HepG2 (cell line): Measurements from ENCODE around the gene DIABLO. TPM values are rescaled to one million over a fixed set of nuclear protein-coding genes. Genes with fewer than 3 reads are reported as not detected.

Experiments used
- ATAC-seq: fragments of 200-7000 bp; cut with Tn5 transposase; 3 replicates; pipeline ENCODE4 v1.9.1; 2020; ENCODE audit warnings: mild to moderate bottlenecking, moderate library complexity
- BruUV-seq: library from RNA; stranded (reverse); fragments of 400-500 nt; replicated peaks from 2 replicates; lab custom pipeline; 2021; lab: Mats Ljungman, UMichigan
- CTCF ChIA-PET: fragments of 300-600 bp; formaldehyde crosslinking; extraction: SDS; loops from one replicate; lab custom pipeline; 2021; ENCODE audit warnings: low total read pairs, inconsistent platforms, low intra/inter-chr PET ratio; lab: Yijun Ruan, JAX
- POLR2A ChIA-PET: fragments of 350-600 bp; sonication (Branson Sonifier 250); formaldehyde crosslinking; loops from one replicate; lab custom pipeline; 2020; ENCODE audit warnings: antibody characterized with exemption, inconsistent platforms; lab: Yijun Ruan, JAX
- DNase-seq: peaks from one replicate; pipeline ENCODE4 v3.0.0-alpha.2; 2015; ENCODE audit warnings: low spot score
- FAIRE-seq: peaks from 3 replicates; lab custom pipeline; 2011; peaks lifted over from hg19 to GRCh38; lab: Jason Lieb, UNC
- H2AFZ ChIP-seq: one replicate; pipeline ENCODE4 v1.6.1; 2011; ENCODE audit warnings: low read length, inconsistent platforms
- H3K27ac ChIP-seq: fragments of 300-600 bp; 3 replicates; pipeline ENCODE4 v1.8.0; 2011; ENCODE audit warnings: mixed run types, mild to moderate bottlenecking, mixed read lengths, low read length, inconsistent platforms; ENCODE audit not compliant: insufficient read depth; ENCODE audit errors: extremely low read length
- H3K27me3 ChIP-seq, 2 experiments: fragments of 200-600 bp in 1 of 2; 2 replicates in 1 of 2; 3 replicates in 1 of 2; pipeline versions ENCODE4 v1.6.0 to v1.8.0; 2011; ENCODE audit warnings: low read length in 2 of 2, mild to moderate bottlenecking in 2 of 2, moderate library complexity in 2 of 2, inconsistent platforms in 1 of 2; ENCODE audit not compliant: insufficient read depth in 2 of 2, control insufficient read depth in 1 of 2
- H3K36me3 ChIP-seq, 2 experiments: fragments of 200-600 bp in 1 of 2; replicated peaks in 1 of 2; 2 replicates in 1 of 2; 3 replicates in 1 of 2; pipeline versions ENCODE4 v1.5.1 to v1.8.0; 2011; ENCODE audit warnings: low read length in 2 of 2, inconsistent platforms in 1 of 2; ENCODE audit not compliant: insufficient read depth in 2 of 2, control insufficient read depth in 1 of 2
- H3K4me1 ChIP-seq: 2 replicates; pipeline ENCODE4 v1.5.1; 2012; ENCODE audit warnings: low read length, inconsistent platforms; ENCODE audit not compliant: insufficient read depth
- H3K4me2 ChIP-seq: 2 replicates; pipeline ENCODE4 v1.6.0; 2011; ENCODE audit warnings: low read depth, low read length, inconsistent platforms
- H3K4me3 ChIP-seq, 3 experiments: fragments of 200-600 bp in 1 of 3; sonication (generic), shearing (Covaris generic) in 1 of 3; replicated peaks in 1 of 3; 2 replicates each; pipeline ENCODE4 v1.5.1; 2011 to 2016; ENCODE audit warnings: low read length in 3 of 3, inconsistent platforms in 2 of 3, low read depth in 2 of 3, mild to moderate bottlenecking in 2 of 3, control low read depth in 1 of 3, mixed read lengths in 1 of 3; ENCODE audit not compliant: insufficient read depth in 1 of 3
- H3K79me2 ChIP-seq: one replicate; pipeline ENCODE4 v1.6.1; 2011; ENCODE audit warnings: low read length, inconsistent platforms; ENCODE audit not compliant: insufficient read depth
- H3K9ac ChIP-seq: 2 replicates; pipeline ENCODE4 v1.6.0; 2011; ENCODE audit warnings: mild to moderate bottlenecking, low read depth, low read length, inconsistent platforms; ENCODE audit not compliant: insufficient read depth
- H3K9me3 ChIP-seq: 2 replicates; pipeline ENCODE4 v1.5.1; 2012; ENCODE audit warnings: mild to moderate bottlenecking, low read length
- H4K20me1 ChIP-seq: 2 replicates; pipeline ENCODE4 v1.6.0; 2011; ENCODE audit warnings: inconsistent platforms, mild to moderate bottlenecking, low read length, moderate library complexity; ENCODE audit not compliant: insufficient read depth
- ARNT ChIP-seq: fragments of 450-650 bp; IDR thresholded peaks from 2 replicates; pipeline ENCODE4 v1.6.1; 2017
- BCL6 ChIP-seq: IDR thresholded peaks from 2 replicates; pipeline ENCODE4 v1.6.1; 2016; ENCODE audit warnings: missing genetic modification reagents, missing compliant biosample characterization
- BHLHE40 ChIP-seq: IDR thresholded peaks from 2 replicates; pipeline ENCODE4 v1.6.1; 2011; ENCODE audit warnings: low read length, improper control_type of control experiment
- BRD4 ChIP-seq: sonication (generic); formaldehyde crosslinking; IDR thresholded peaks from 2 replicates; pipeline ENCODE4 v1.4.0; 2020; ENCODE audit warnings: missing genetic modification reagents
- CREBL2 ChIP-seq: sonication (generic); formaldehyde crosslinking; IDR thresholded peaks from 2 replicates; pipeline ENCODE4 v1.8.1; 2023; ENCODE audit warnings: missing genetic modification reagents, mild to moderate bottlenecking, borderline replicate concordance
- DRAP1 ChIP-seq: IDR thresholded peaks from 2 replicates; pipeline ENCODE4 v1.6.1; 2016; ENCODE audit warnings: missing genetic modification reagents, missing compliant biosample characterization
- EZH2 ChIP-seq: conservative IDR thresholded peaks from 2 replicates; pipeline ENCODE4 v1.6.1; 2012; ENCODE audit warnings: mild to moderate bottlenecking, low read depth, low read length, moderate library complexity
- FOXJ3 ChIP-seq: sonication (generic); formaldehyde crosslinking; IDR thresholded peaks from 2 replicates; pipeline ENCODE4 v1.4.0; 2020; ENCODE audit warnings: missing genetic modification reagents, mild to moderate bottlenecking, borderline replicate concordance
- FOXM1 ChIP-seq: sonication (generic); formaldehyde crosslinking; IDR thresholded peaks from 2 replicates; pipeline ENCODE4 v1.5.0; 2020; ENCODE audit warnings: missing genetic modification reagents
- GLMP ChIP-seq: sonication (generic); formaldehyde crosslinking; IDR thresholded peaks from 2 replicates; pipeline ENCODE4 v1.9.0; 2021; ENCODE audit warnings: missing genetic modification reagents, mild to moderate bottlenecking, borderline replicate concordance
- KDM1A ChIP-seq: IDR thresholded peaks from 2 replicates; pipeline ENCODE4 v1.6.1; 2016; ENCODE audit warnings: missing compliant biosample characterization
- MZF1 ChIP-seq: sonication (generic); formaldehyde crosslinking; IDR thresholded peaks from 2 replicates; pipeline ENCODE4 v1.8.1; 2023; ENCODE audit warnings: mild to moderate bottlenecking, missing genetic modification reagents, borderline replicate concordance
- RELA ChIP-seq: sonication (generic); formaldehyde crosslinking; IDR thresholded peaks from 2 replicates; pipeline ENCODE4 v1.4.0; 2020; ENCODE audit warnings: missing genetic modification reagents
- RFX1 ChIP-seq: fragments of 450-650 bp; IDR thresholded peaks from 2 replicates; pipeline ENCODE4 v1.6.1; 2017
- SATB2 ChIP-seq: sonication (generic); formaldehyde crosslinking; IDR thresholded peaks from 2 replicates; pipeline ENCODE4 v1.5.0; 2020; ENCODE audit warnings: missing genetic modification reagents
- SMARCE1 ChIP-seq: fragments of 450-650 bp; IDR thresholded peaks from 2 replicates; pipeline ENCODE4 v1.6.1; 2017; ENCODE audit warnings: borderline replicate concordance
- ZFP91 ChIP-seq: sonication (generic); formaldehyde crosslinking; IDR thresholded peaks from 2 replicates; pipeline ENCODE4 v1.9.0; 2022; ENCODE audit warnings: missing genetic modification reagents, mild to moderate bottlenecking, borderline replicate concordance
- ZNF350 ChIP-seq: sonication (generic); formaldehyde crosslinking; IDR thresholded peaks from 2 replicates; pipeline ENCODE4 v1.4.0; 2020; ENCODE audit warnings: mild to moderate bottlenecking, low read depth, missing genetic modification reagents, borderline replicate concordance
- ZNF510 ChIP-seq: sonication (generic); formaldehyde crosslinking; IDR thresholded peaks from 2 replicates; pipeline ENCODE4 v1.4.0; 2020; ENCODE audit warnings: low read depth, mild to moderate bottlenecking, missing genetic modification reagents
- ZNF557 ChIP-seq: sonication (generic); formaldehyde crosslinking; IDR thresholded peaks from 2 replicates; pipeline ENCODE4 v1.4.0; 2020; ENCODE audit warnings: missing genetic modification reagents
- ZNF572 ChIP-seq: sonication (generic); formaldehyde crosslinking; IDR thresholded peaks from 2 replicates; pipeline ENCODE4 v1.5.1; 2020; ENCODE audit warnings: mild to moderate bottlenecking, missing genetic modification reagents
- ZNF652 ChIP-seq: IDR thresholded peaks from 2 replicates; pipeline ENCODE4 v1.6.1; 2016; ENCODE audit warnings: low read depth, borderline replicate concordance
- ZNF773 ChIP-seq: sonication (generic); formaldehyde crosslinking; IDR thresholded peaks from 2 replicates; pipeline ENCODE4 v1.4.0; 2020; ENCODE audit warnings: missing genetic modification reagents, borderline replicate concordance
- WGBS: methylation state at CpG from one replicate; pipeline ENCODE4 v1.1.6; 2017; ENCODE audit warnings: low lambda C conversion rate; 5-methylcytosine and 5-hydroxymethylcytosine counted together
- in situ Hi-C: cut with HindIII; loops from 2 replicates; pipeline ENCODE4 v1.10.0; 2017; ENCODE audit warnings: low pct_unique_long_range_greater_than_20kb; ENCODE audit not compliant: extremely low pct_ligation_motif_present
- intact Hi-C: fragments of 100-400 bp; cut with micrococcal nuclease; formaldehyde crosslinking; loops from one replicate; pipeline ENCODE4 v1.10.0; 2022; ENCODE audit not compliant: unreplicated experiment
- polyA plus RNA-seq, 8 experiments: library from polyadenylated mRNA; depleted of rRNA in 3 of 8; stranded (reverse) in 7 of 8; unstranded in 1 of 8; fragments of >200 nt; fragmentation: Illumina TruSeq in 4 of 8; extraction: Trizol in 4 of 8; gene quantifications; 2 replicates each; pipeline versions ENCODE4 v1.2.1 to v1.2.3, GENCODE V29; 2011 to 2016; ENCODE audit warnings: low read depth in 4 of 8, missing spikeins in 1 of 8, mixed read lengths in 1 of 8; ENCODE audit not compliant: insufficient read depth in 1 of 8
- total RNA-seq, 5 experiments: library from RNA; depleted of rRNA; stranded (reverse); fragments of >200 nt; fragmentation: Illumina TruSeq; extraction: Trizol; gene quantifications; 2 replicates each; pipeline ENCODE4 v1.2.3, GENCODE V29; 2016; ENCODE audit warnings: low read depth in 1 of 5

DIABLO gene
- total and polyA plus RNA-seq, 2 of the 13 experiments (the other 11 are each of a cell fraction or from before 2014, with no cell fraction given): 20.7 to 70.9 TPM

- Histone ChIP-seq H4K20me1 (no peaks in the 10 kb centered on the region), H3K36me3 (peaks cover 2 to 9% of the 10 kb centered on the region in 2 experiments; a peak in 3 of 5 replicates), H3K79me2 (peaks cover 11% of the 10 kb centered on the region), H3K9me3 (no peaks in the 10 kb centered on the region), H3K27ac (peak within 1 kb of the TSS; percentile 86), H3K4me2 (peak within 1 kb of the TSS; percentile 84), H3K4me3 (peak within 1 kb of the TSS; percentile 87 to 95 (median 94)), H2AFZ (peak within 1 kb of the TSS; percentile 56), H3K9ac (peak within 1 kb of the TSS; percentile 91), H3K4me1 (peaks cover 16% of the 10 kb centered on the region), H3K27me3 (no peaks in the 10 kb centered on the region; a peak in 1 of 5 replicates)
- ChIA-PET POLR2A (interaction anchor here (0.6 to 1.9 kb wide), 5 partner anchors 12 to 312 kb away, joined by 3 to 8 read pairs (median 4); partner anchors contain the start of gene DIABLO), CTCF (no interaction called here)
- DNase-seq: peak; percentile 94
- intact Hi-C loops (no loop called here), in situ Hi-C loops (no loop called here)
- ATAC-seq: peak; percentile 93
- peak; percentile 96 for FAIRE-seq
- 1% methylated on average over 16 of the region's 56 CpGs for WGBS
- BruUV-seq: TSS peak; percentile 96
- TF ChIP-seq MZF1 (no peak), EZH2 (no peak), CREBL2 (CRISPR knock-in tag) (peak; percentile 68; the same call in 1 of the 2 replicates), ZFP91 (peak; percentile 92; the same call in 1 of the 2 replicates), GLMP (CRISPR knock-in tag) (no peak), KDM1A (CRISPR knock-in tag) (no peak), BCL6 (peak; percentile 63; the same call in 1 of the 2 replicates), SMARCE1 (no peak), RFX1 (no peak), ZNF773 (no peak), SATB2 (CRISPR knock-in tag) (no peak), ZNF350 (peak; percentile 97), FOXM1 (CRISPR knock-in tag) (no peak), ARNT (no peak), FOXJ3 (CRISPR knock-in tag) (0 out of 2 replicates have a peak, but pooled peaks have one; percentile 36), ZNF572 (CRISPR knock-in tag) (no peak; the same call in 1 of the 2 replicates), ZNF652 (no peak), ZNF510 (CRISPR knock-in tag) (peak; percentile 80; the same call in 1 of the 2 replicates), ZNF557 (CRISPR knock-in tag) (no peak), DRAP1 (peak; percentile 76), RELA (CRISPR knock-in tag) (no peak), BHLHE40 (peak; percentile 93), BRD4 (peak; percentile 76; the same call in 1 of the 2 replicates)
Measured at GRCh38 chr12:122266230-122266901, 40.5 kb upstream of the DIABLO start, which contains the start of gene VPS33A. TSS of gene VPS33A (minus strand) at chr12:122266494. CDS start at chr12:122266408, 86 bp downstream.
